A549 (cell line): Measurements from ENCODE around the gene SEMA6B.

Experiments
- CEBPB ChIP-seq, 2 experiments: fragments of >200 bp in 1 of 2; sonication (Bioruptor Twin) in 1 of 2; formaldehyde crosslinking in 1 of 2; IDR thresholded peaks; 2 replicates each; pipeline ENCODE4 v1.6.1; 2012 to 2016
- CTCF ChIP-seq: fragments of >200 bp; sonication (Bioruptor Twin); formaldehyde crosslinking; IDR thresholded peaks from 3 replicates; pipeline ENCODE4 v1.5.1; 2016
- HDAC2 ChIP-seq: fragments of 200-600 bp; sonication (generic); IDR thresholded peaks from 2 replicates; pipeline ENCODE4 v1.6.1; 2016
- JUNB ChIP-seq: fragments of >200 bp; sonication (Bioruptor Twin); formaldehyde crosslinking; IDR thresholded peaks from 2 replicates; pipeline ENCODE4 v1.6.1; 2016
- NFE2L2 ChIP-seq: fragments of 150-350 bp; conservative IDR thresholded peaks from 2 replicates; pipeline ENCODE4 v1.6.1; 2014; ENCODE audit warnings: low read length
- POLR2A ChIP-seq: IDR thresholded peaks from 2 replicates; pipeline ENCODE4 v1.6.1; 2012; ENCODE audit warnings: mild to moderate bottlenecking, low read length
- REST ChIP-seq: fragments of 200-600 bp; sonication (generic); IDR thresholded peaks from 2 replicates; pipeline ENCODE4 v1.6.1; 2016; ENCODE audit warnings: antibody characterized with exemption, mild to moderate bottlenecking, moderate library complexity
- RNF2 ChIP-seq: fragments of 200-600 bp; sonication (generic); IDR thresholded peaks from 2 replicates; pipeline ENCODE4 v1.6.1; 2016; ENCODE audit warnings: low read depth, mild to moderate bottlenecking, antibody characterized with exemption, moderate library complexity, borderline replicate concordance
- USF2 ChIP-seq: fragments of 450-650 bp; IDR thresholded peaks from 2 replicates; pipeline ENCODE4 v1.6.1; 2014; ENCODE audit warnings: antibody characterized with exemption
- ZC3H11A ChIP-seq: fragments of 450-650 bp; IDR thresholded peaks from 2 replicates; pipeline ENCODE4 v1.6.1; 2014; ENCODE audit warnings: antibody characterized with exemption, mild to moderate bottlenecking

- TF ChIP-seq POLR2A, result no peak
- no peak for TF ChIP-seq HDAC2
- TF ChIP-seq CTCF, result peak; percentile 36
- no peak for TF ChIP-seq RNF2
- TF ChIP-seq ZC3H11A, result no peak
- no peak for TF ChIP-seq REST
- TF ChIP-seq USF2, result no peak
- no peak for TF ChIP-seq JUNB
- no peak for TF ChIP-seq CEBPB (IDR thresholded peaks at IDR 0.05)
- TF ChIP-seq NFE2L2, result no peak
Observed at GRCh38 chr19:4547303-4548237, 11.9 kb downstream of the SEMA6B start.
